A549 (cell line): Measurements from ENCODE around the gene PLEKHA6.

Experiments used
- CEBPB ChIP-seq, 2 experiments: fragments of >200 bp in 1 of 2; sonication (Bioruptor Twin) in 1 of 2; formaldehyde crosslinking in 1 of 2; IDR thresholded peaks; 2 replicates each; pipeline ENCODE4 v1.6.1; 2012 to 2016
- CHD2 ChIP-seq: fragments of 150-350 bp; IDR thresholded peaks from 2 replicates; pipeline ENCODE4 v1.6.1; 2014; ENCODE audit warnings: low read length; ENCODE audit not compliant: partially characterized antibody
- CTCF ChIP-seq: fragments of >200 bp; sonication (Bioruptor Twin); formaldehyde crosslinking; IDR thresholded peaks from 3 replicates; pipeline ENCODE4 v1.5.1; 2016
- ELK1 ChIP-seq: fragments of 150-350 bp; IDR thresholded peaks from 2 replicates; pipeline ENCODE4 v1.6.1; 2014; ENCODE audit warnings: low read depth, mild to moderate bottlenecking, low read length
- EP300 ChIP-seq, 2 experiments: fragments of >200 bp; sonication (Bioruptor Twin); formaldehyde crosslinking; IDR thresholded peaks; 2 replicates in 1 of 2; 3 replicates in 1 of 2; pipeline ENCODE4 v1.6.1; 2016 to 2017
- HDAC2 ChIP-seq: fragments of 200-600 bp; sonication (generic); IDR thresholded peaks from 2 replicates; pipeline ENCODE4 v1.6.1; 2016
- JUN ChIP-seq, 2 experiments: fragments of >200 bp; sonication (Bioruptor Twin); formaldehyde crosslinking; IDR thresholded peaks; 2 replicates in 1 of 2; 3 replicates in 1 of 2; pipeline ENCODE4 v1.6.1; 2016 to 2017
- JUNB ChIP-seq: fragments of >200 bp; sonication (Bioruptor Twin); formaldehyde crosslinking; IDR thresholded peaks from 2 replicates; pipeline ENCODE4 v1.6.1; 2016
- KDM1A ChIP-seq: fragments of 200-600 bp; sonication (generic); IDR thresholded peaks from 2 replicates; pipeline ENCODE4 v1.6.1; 2016; ENCODE audit warnings: low read depth, mild to moderate bottlenecking
- POLR2A ChIP-seq: IDR thresholded peaks from 2 replicates; pipeline ENCODE4 v1.6.1; 2012; ENCODE audit warnings: mild to moderate bottlenecking, low read length
- RAD21 ChIP-seq, 2 experiments: fragments of >200 bp in 1 of 2; sonication (Bioruptor Twin) in 1 of 2; formaldehyde crosslinking in 1 of 2; IDR thresholded peaks in 1 of 2; conservative IDR thresholded peaks in 1 of 2; 2 replicates in 1 of 2; 3 replicates in 1 of 2; pipeline ENCODE4 v1.6.1; 2012 to 2018; ENCODE audit warnings: inconsistent platforms in 1 of 2
- ZFP36 ChIP-seq: fragments of 450-650 bp; IDR thresholded peaks from 2 replicates; pipeline ENCODE4 v1.6.1; 2014; ENCODE audit warnings: borderline replicate concordance; ENCODE audit not compliant: partially characterized antibody

GRCh38 chr1:204264805-204265204, 94.9 kb downstream of the PLEKHA6 start:
- no peak for TF ChIP-seq ELK1
- TF ChIP-seq JUNB: no peak
- no peak for TF ChIP-seq POLR2A
- no peak for TF ChIP-seq ZFP36
- no peak for TF ChIP-seq CTCF
- no peak for TF ChIP-seq CHD2
- TF ChIP-seq EP300 (IDR thresholded peaks at IDR 0.05): no peak
- TF ChIP-seq CEBPB (IDR thresholded peaks at IDR 0.05): no peak
- no peak for TF ChIP-seq RAD21 (conservative IDR thresholded peaks at IDR 0.05 in 1 of 2, IDR thresholded peaks at IDR 0.05 in 1 of 2)
- TF ChIP-seq KDM1A: no peak
- TF ChIP-seq JUN (IDR thresholded peaks at IDR 0.05): no peak
- no peak for TF ChIP-seq HDAC2
